ENCODE results near the gene CUBN.

Gene CUBN

GRCh38 chr10:17066807-17067206 lies 62.8 kb downstream of the CUBN start:
- no peak for DNase-seq

- DNase-seq, result no peak
Observed at GRCh38 chr10:17066000-17066399, 63.6 kb downstream of the CUBN start.

GRCh38 chr10:17065273-17065672 lies 64.3 kb downstream of the CUBN start:
- DNase-seq, result no peak

- DNase-seq, result no peak
Observed at GRCh38 chr10:17064435-17064834, 65.2 kb downstream of the CUBN start.

GRCh38 chr10:17062955-17063484 lies 66.6 kb downstream of the CUBN start:
- no peak for DNase-seq

- DNase-seq, result no peak
Observed at GRCh38 chr10:17062493-17062892, 67.1 kb downstream of the CUBN start.

GRCh38 chr10:17062009-17062408 lies 67.6 kb downstream of the CUBN start:
- no peak for DNase-seq

- no peak for DNase-seq
Observed at GRCh38 chr10:17061418-17061817, 68.2 kb downstream of the CUBN start.

- DNase-seq, result no peak
Observed at GRCh38 chr10:17060289-17060688, 69.3 kb downstream of the CUBN start.

GRCh38 chr10:17059197-17059688 lies 70.4 kb downstream of the CUBN start:
- no peak for DNase-seq

- DNase-seq, result no peak
Observed at GRCh38 chr10:17058093-17058492, 71.5 kb downstream of the CUBN start.

GRCh38 chr10:17056781-17057428 lies 72.7 kb downstream of the CUBN start:
- no peak for DNase-seq

GRCh38 chr10:17053513-17053912 lies 76.1 kb downstream of the CUBN start:
- no peak for DNase-seq

- DNase-seq, result no peak
Observed at GRCh38 chr10:17053061-17053460, 76.5 kb downstream of the CUBN start.

GRCh38 chr10:17051851-17052250 lies 77.8 kb downstream of the CUBN start:
- DNase-seq, result no peak

GRCh38 chr10:17049195-17049594 lies 80.4 kb downstream of the CUBN start:
- no peak for DNase-seq

GRCh38 chr10:17047908-17048307 lies 81.7 kb downstream of the CUBN start:
- DNase-seq, result no peak

- DNase-seq, result no peak
Observed at GRCh38 chr10:17046989-17047388, 82.6 kb downstream of the CUBN start.

GRCh38 chr10:17043586-17043985 lies 86.0 kb downstream of the CUBN start:
- no peak for DNase-seq

GRCh38 chr10:17041626-17042520 lies 87.7 kb downstream of the CUBN start:
- DNase-seq, result no peak

- no peak for DNase-seq
Observed at GRCh38 chr10:17038627-17039026, 91.0 kb downstream of the CUBN start.

GRCh38 chr10:17037910-17038309 lies 91.7 kb downstream of the CUBN start:
- no peak for DNase-seq

- no peak for DNase-seq
Observed at GRCh38 chr10:17035446-17035845, 94.2 kb downstream of the CUBN start.
